GM21737 (cell line): ENCODE data around the gene SH2D7.

Experiments used
- ATAC-seq: cut with Tn5 transposase; IDR thresholded peaks from one replicate; pipeline ENCODE4 v1.9.1; 2021; ENCODE audit warnings: mild to moderate bottlenecking, moderate library complexity; ENCODE audit not compliant: unreplicated experiment

The SH2D7 gene

DNA sequence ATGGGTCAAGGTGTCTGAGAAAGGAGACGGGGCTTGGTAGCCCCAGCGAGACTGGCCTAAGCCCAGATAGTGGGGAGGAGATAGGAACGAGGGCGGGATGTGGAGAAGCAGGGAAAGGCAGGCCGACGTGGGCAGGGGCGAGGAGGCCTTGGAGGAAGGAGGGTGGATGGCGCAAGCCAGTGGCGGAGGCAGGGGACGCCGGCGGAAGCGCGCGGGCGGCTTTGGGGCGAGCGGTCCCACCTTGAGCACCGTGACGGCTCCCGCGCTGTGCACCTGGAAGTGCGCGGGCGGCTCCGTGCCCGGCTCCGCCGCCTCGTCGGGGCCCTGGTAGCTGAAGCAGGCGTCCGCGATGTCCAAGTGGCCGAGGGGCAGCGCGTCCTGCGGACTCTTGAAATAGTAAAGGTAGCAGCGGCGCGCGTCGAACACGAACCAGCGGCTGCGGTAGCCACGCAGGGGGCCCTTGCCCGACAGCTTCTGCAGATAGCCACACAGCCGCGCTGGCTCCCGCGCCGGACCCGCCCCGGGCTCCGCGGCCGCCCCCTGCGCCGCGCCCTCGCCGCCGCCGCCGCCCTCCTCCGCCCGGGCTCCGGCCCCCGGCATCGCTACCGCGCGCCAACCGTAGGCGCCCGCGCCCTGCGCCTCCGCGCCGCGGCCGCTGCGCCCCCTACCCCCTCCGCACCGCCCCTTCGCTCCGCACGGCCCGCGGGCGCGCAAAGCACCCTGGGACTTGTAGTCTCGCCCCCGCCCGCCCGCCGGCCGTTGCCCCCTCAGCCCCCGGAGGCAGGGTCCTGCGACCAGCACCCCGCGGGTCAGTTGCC lies 15.1 kb upstream of the SH2D7 start, which contains the start of gene TBC1D2B:
Gene TBC1D2B (minus strand): TSS at position 659 of the 818 bp plus-strand sequence. CDS start 59 bp downstream, at position 600.
- ATAC-seq = peak; percentile 81

- ATAC-seq = no peak
These were observed 14.5 kb upstream of the SH2D7 start for GRCh38 chr15:78077871-78078210.

- ATAC-seq = no peak
These were observed 12.9 kb upstream of the SH2D7 start for GRCh38 chr15:78079298-78080087.

DNA sequence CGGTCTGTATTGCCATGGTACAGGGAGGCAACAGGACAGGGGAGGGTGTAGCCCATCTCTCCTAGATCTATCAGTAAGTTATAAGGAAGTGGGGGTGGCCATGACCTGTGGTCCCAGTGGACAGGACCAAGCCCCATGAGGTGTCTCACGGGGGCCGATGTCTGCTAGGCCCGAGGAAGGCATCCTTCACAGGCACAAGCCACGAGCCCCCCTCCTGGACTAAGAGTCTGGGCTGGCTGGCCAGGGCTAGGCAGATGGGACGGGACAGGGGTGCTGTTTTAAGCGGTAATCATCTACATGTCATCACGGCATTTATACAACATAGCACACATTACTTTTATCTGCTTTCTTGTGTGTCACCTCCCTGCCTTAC lies 12.3 kb upstream of the SH2D7 start:
- no peak for ATAC-seq

- ATAC-seq = no peak
These were observed 10.1 kb upstream of the SH2D7 start for GRCh38 chr15:78082106-78082742.

GRCh38 chr15:78082743-78083110 lies 9.6 kb upstream of the SH2D7 start:
- ATAC-seq = no peak

GRCh38 chr15:78083186-78083585 lies 9.2 kb upstream of the SH2D7 start:
- ATAC-seq = no peak

GRCh38 chr15:78083687-78084448 lies 8.5 kb upstream of the SH2D7 start:
- no peak for ATAC-seq

DNA sequence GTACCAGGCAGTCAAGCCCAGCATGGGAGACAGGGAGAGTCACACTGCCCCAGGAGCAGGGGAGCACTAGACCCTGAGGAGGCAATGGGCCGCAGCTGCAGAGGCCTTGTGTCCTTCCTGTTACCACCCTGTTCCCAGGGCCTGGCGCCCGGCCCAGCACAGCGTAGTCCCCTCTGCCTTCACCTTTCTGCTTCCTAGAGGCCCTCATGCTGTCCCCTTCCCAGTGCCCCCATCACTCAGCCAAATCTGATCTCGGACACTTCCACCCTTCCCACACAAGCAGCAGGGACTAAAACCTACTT lies 8.0 kb upstream of the SH2D7 start:
- ATAC-seq = no peak

GRCh38 chr15:78085928-78086327 lies 6.4 kb upstream of the SH2D7 start:
- ATAC-seq = no peak

- no peak for ATAC-seq
These were observed 4.2 kb upstream of the SH2D7 start for GRCh38 chr15:78087951-78088772.

DNA sequence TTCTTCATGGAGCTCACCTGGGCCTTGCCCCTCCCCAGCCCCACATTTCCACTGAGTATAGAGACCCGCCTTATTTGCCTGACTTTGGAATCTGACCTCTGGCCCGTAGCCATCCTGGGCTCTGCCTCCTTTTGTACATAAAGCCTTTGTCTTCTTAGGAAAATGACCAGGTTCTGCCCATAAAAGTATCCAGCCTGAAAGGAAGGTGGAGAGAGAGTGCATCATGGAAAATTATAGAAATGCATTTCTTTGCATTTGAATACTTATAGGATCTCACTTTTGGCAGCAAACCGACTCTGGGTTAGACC lies 3.6 kb upstream of the SH2D7 start:
- ATAC-seq = no peak

DNA sequence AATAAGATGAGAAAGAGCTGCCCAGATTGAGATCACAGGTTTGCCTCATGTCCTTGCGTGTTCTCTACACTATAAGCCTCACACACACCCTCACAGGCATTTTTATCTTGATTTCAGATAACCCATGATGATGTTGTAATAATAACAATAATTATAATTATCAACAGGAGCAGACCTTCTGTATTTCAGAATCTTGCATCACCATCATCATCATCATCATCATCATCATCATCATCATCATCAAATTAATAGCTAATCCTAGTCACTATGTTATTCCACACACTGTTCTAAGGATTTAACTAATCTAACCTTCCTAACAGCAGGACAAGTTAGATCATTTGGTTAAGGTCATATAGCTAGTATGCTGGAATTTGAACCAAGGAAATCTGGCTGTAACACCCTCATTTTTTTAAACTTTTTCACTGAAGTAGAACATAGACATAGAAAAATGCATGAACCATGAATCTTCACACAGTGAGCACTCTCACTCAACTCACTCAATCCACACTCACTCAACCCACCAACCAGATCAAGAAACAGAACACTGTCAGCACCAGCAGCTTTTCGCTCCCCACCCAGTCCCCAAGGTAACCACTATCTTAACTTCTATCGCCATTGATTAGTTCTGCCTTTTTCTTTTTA lies 1.8 kb upstream of the SH2D7 start:
- ATAC-seq = no peak

GRCh38 chr15:78093242-78094020 lies 1.1 kb downstream of the SH2D7 start:
- no peak for ATAC-seq

- no peak for ATAC-seq
These were observed 5.3 kb downstream of the SH2D7 start for GRCh38 chr15:78097667-78098066.

DNA sequence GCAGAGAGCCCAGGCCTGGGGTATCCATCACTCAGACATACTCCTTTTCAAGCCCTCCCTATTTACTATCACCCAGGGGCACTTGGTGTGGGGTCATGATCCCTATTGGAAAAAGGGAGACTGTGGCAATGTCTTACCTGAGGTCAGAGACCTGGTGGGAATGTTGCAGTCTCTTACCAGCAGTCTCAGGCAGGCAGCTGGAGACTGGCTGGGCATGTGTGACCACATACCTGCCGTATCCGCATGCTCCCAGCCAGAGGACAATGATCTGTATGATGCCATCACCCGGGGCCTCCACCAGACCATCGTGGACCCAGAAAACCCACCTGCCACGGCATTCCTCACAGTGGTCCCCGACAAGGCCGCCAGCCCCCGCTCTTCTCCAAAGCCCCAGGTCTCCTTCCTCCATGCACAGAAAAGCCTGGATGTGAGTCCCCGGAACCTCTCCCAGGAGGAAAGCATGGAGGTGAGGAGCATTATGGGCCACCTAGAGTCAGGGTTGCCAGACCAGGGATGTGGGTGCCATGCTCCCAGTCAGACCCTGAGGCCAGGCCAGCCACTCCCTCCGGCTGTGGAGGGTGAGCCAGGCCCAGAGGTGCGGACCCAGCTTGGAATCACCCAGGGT lies 5.9 kb downstream of the SH2D7 start:
- no peak for ATAC-seq

- no peak for ATAC-seq
These were observed 8.5 kb downstream of the SH2D7 start for GRCh38 chr15:78100886-78101285.

DNA sequence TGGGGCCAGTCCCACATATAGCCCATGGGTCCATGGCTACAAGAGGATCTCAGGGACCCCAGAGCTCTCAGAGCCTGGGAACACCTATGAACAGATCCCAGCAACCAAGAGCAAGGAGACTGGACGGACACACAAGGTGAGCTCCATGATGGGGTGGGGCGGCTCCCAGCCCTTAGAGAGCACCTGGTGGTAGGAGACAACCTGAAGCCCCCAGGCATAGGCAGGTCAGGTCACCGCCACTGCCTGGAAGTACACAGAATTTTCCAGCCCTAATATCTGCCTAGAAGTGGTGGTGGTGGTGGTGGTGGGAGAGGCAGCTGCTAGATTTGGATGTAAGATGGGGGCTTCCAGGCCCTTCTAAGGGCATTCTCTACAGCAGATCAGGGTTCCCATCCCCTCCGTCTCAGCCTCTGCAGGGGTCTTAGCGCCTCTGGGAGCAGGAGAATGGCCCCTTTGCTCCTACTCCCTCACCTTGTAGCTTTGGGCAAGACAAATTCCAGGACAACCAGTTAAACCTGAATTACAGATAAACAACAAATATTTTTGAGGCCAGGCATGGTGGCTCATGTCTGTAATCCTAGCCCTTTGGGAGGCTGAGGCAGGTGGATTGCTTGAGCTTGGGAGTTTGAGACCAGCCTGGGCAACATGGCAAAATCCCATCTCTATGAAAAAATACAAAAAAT lies 9.2 kb downstream of the SH2D7 start:
- no peak for ATAC-seq
